GM18519 (cell line): ENCODE data around the gene SOCS7.
"Not testable (repeated sequence)": the region's sequence is repeated elsewhere in the genome, so short reads cannot be mapped to it uniquely, and the experiment has no call there.

Source experiments
- ATAC-seq: cut with Tn5 transposase; IDR thresholded peaks from one replicate; pipeline ENCODE4 v1.9.1; 2021; ENCODE audit warnings: mild to moderate bottlenecking, moderate library complexity; ENCODE audit not compliant: unreplicated experiment, low FRiP score

SOCS7 gene

DNA sequence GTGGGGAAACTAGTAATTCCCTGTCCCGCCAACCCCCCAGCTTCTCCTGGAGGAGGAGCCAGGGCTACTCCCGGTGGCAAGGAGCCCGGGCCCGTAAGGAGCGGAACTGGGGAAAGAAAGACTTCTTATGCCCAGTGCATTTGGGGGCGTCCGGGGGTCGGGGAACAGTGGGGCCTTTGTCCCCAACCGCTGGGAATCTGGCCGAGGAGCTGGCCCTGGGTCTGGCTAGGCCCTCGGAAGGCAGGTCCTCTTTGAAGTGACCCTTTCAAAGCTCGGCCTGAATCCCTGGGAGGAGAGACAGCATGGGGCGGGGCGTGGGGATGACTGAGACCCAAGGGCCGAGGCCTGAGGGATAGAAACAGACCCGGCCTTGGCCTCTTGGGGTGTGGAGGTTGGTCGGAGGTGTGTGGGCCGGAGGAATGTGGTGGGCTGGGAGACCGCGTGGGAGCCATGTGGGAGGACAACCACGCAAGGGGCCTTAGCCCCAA lies 82.6 kb downstream of the SOCS7 start:
- ATAC-seq: no peak

DNA sequence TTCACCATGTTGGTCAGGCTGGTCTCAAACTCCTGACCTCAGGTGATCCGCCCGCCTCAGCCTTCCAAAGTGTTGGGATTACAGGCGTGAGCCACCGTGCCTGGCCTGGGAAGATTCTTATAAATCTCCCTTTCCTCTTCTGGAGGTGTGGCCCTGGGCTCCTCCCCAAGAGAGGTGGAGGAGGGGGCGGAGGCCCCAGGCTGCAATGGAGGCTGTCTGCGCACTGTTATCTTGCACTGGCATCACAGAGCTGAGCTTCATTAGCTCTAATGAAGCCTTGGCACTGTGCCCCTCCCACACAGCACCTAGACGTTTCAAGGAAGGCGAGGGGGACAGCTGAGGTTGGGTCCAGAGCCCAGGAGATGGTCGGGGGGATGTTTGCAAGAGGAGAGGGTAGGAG lies 84.2 kb downstream of the SOCS7 start:
- ATAC-seq: no peak

DNA sequence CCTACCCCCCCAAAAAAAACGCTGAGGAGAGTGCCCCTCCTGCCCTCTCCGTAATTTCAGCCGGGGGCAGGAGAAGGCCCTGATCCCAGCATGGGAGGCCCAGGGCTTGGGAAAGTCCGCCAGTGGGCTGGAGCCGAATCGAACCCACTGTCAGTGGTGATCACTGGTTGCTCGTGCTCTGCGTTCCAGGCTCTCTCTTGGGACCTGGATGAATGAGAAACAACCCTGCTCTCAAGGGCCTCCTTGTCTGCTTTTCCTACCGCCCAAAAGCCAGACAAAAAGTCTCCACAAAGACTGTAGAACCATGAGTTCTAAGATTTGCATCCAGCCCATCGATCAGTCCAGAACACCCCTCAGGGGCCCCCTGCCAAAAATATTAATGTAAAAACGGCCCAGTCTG lies 84.7 kb downstream of the SOCS7 start:
- ATAC-seq: no peak

DNA sequence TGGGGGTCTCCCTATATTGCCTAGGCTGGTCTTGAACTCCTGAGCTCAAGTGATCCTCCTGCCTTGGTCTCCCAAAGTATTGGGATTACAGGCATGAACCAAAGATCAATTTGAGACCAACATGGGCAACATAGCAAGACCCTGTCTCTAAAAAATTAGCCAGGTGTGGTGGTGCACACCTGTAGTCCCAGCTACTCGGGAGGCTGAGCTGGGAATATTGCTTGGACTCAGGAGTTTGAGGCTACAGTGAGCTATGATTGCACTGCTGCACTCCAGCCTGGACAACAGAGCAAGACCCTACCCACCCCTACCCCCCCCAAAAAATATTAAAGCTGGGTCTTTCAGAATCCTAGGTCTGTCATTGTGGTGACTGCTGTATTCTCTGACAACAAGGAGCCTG lies 85.7 kb downstream of the SOCS7 start:
- not testable (repeated sequence) for ATAC-seq

DNA sequence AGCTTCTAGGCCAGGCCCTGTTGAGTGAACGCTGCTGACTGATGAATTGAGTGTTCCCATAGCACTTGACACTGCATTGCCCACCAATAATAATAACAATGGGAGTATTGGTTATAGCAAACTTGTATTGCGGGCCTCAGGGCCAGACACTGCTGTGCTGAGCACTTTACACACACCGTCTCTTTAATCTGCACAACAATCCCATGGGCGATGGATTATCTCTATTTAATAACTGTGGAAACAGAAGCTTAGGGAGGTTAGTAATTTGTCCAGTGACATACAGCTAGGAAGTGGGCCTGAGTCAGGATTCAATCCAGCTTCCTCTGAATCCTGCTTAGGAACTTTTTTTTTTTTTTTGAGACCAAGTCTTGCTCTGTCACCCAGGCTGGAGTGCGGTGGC lies 87.8 kb downstream of the SOCS7 start:
- ATAC-seq: no peak

DNA sequence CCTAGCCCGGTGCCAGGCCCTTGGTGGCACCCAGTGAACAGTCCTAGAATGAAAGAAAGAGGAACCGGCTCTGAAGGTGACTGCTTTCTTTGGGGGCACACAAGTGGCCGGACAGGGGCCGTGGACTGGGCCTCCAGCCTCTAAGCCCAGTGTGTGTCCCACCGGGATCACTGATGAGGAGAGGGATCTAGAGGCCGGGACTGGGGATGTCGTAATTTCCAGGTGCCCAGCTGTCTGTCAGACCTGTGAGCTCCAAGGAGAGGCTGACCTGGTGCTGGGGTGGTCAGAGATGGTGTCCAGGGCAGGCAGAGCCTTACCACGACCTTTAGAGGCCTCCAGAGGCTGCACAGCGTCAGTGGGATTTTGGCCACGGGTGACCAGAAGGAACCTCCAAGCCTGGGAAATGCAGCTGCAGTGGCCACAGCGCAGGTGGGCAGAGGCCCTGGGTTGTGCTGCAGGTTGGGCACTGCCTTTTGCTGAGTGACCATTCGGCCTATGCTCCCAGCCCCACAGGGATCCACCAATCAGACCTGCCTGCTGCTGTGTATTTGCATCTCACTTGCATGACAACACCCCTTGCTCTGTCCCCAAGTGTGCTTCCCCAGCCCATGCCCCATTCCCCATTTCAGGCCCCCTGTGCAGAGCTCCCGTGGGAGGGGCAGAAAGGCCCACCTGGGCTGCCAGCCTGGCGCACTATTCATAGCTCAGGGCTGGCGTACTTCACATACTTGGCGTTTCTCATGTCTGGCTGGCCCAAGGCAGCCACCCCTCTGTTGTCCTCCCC lies 89.2 kb downstream of the SOCS7 start:
- ATAC-seq: no peak

DNA sequence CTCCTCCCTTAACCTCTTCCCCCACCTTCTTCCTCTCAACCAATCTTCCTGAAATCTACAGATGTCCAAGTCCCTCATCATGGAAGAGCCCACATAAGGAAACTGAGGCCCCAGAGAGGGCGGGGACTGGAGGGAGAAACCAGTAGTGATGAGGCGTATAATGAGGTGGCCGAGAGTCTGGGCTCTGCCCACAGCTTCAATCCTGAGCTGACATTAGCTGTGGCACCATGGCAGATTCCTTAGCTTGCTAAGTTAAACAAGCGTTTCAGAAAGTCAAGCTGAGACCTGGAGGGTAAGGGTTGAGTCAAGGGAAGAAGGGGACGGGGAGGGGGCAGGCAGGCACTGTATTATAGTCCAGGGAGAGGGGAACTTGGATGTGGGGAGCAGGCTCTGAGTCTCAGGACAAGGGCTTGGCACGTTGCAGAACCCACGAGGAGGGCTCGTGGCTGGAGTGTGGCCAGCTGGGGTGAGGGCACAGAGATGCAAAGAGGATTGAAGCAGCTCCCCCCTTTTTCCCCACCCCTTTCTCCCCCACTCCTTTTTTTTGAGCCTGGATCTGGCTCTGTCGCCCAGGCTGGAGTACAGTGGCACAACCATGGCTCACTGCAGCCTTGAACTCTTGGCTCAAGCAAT lies 89.9 kb downstream of the SOCS7 start:
- ATAC-seq: no peak

DNA sequence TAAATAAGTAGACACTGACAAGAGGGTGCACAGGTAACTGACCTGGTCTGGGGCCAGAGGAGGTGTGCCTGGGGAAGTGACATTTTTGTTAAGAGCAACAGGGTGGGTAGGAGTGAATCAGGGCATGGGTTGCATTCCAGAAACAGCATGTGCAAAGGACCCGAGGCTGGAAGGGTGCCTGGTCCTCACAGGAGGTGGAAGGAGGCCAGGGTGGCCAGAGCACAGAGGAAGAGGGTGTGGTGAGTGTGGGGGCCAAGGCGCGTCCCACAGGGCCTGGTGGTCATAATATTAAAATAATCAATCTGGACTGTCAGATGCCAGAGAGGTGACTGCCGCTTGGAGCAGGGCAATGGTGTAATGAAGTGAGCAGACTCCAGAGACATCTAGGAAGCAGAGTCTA lies 90.9 kb downstream of the SOCS7 start:
- ATAC-seq: no peak

DNA sequence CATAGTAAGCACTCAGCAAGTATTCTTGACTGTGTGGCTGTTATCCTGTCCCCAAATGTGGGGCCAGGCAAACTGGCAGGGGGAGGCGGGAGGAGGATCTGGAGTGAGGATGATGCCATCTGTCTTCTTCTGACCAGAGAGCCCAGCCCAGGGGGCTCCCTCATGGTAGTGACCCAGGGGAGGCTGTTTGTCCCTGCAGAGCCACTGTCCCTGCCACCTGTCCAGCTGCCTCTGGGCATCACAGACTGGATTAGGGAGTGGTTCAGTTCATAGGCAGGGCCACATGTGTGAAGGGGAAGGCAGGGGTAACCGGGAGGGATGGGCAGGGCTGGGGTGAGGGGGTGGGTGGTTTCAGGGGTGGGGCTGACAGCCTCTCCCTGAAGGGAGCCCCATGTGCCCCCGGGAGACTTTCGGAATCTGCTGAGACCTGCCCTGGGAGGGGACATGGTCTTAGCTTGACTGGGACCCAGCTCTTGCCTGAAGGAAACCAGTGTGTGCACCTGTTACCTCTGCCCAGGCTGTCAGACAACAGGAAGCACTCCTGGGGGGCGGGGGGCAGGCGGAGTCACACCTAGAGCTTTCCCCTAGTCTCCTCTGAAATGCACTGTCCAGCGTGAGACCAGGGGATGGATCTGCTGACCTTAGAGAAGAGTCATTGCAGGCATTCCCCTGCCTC lies 91.8 kb downstream of the SOCS7 start:
- ATAC-seq: no peak

DNA sequence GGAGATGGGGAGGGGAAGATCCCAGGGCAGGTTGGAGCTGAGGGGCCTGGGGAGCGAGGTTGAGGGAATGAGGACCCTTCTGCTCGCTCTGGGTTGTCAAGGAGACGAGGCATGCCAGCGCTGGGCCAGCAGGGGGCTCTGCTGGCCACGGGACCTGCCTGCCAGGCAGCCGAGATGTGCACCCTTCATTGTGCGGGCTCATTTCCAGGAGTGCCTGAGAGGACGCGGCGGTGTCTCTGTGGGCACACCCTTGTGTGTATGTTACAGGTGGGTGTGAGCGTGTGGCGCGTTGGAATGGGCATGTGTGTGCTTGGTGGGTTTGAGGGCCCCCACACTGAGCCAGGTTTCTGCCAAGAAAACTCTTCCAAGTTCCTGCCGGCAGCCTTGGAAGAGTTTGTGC lies 92.5 kb downstream of the SOCS7 start:
- ATAC-seq: no peak

DNA sequence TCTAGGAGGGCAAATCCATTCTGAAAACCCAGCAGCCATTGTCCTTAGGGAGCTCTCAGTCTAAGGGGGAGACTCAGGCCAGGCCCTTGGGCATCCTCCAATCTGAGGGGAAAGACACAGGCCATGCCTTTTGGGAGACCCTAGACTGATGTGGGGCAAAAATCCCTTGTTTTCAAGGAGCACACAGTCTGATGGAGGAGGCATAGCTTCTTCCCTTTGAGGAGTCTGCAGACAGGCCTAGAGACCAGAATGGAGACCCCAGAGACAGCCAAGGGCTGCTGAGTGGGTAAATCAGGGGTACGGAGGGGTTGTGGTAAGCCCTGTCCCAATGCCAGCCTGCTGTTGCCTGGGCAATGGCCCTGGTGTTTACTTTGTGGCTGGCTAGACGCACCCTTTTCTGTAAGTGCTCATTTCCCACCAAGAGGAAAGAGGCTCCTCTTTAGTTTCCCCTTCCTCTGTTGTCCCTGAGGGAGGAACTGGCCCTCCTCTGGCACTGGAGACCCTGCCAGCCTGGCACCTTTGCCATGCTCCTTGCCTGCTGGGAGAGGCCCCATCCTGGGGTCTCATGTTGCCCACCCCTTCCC lies 96.0 kb downstream of the SOCS7 start:
- no peak for ATAC-seq

DNA sequence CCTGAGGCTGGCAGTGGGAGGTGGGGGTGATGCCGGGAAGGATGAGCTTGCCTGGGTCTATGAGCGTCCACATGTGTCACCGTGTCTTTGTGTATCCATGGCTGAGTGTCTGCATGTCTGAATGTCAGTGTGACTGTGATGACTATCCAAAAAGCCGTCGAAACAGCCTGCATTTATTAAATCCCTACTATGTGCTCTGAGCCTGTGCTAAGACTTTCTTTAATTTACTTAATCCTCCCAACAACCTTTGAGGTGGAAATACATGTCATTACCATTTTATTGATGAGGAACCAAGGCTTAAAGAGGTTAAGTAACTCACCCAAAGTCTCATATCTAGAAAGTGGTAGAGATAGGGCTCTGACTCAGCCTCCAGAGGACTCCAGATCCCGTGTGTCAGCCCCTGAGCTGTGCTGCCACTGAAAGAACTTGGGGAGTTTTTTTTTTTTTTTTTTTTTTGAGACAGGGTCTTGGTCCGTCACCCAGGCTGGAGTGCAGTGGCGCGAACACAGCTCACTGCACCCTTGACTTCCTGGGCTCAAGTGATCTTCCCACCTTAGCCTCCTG lies 96.6 kb downstream of the SOCS7 start:
- ATAC-seq: no peak

DNA sequence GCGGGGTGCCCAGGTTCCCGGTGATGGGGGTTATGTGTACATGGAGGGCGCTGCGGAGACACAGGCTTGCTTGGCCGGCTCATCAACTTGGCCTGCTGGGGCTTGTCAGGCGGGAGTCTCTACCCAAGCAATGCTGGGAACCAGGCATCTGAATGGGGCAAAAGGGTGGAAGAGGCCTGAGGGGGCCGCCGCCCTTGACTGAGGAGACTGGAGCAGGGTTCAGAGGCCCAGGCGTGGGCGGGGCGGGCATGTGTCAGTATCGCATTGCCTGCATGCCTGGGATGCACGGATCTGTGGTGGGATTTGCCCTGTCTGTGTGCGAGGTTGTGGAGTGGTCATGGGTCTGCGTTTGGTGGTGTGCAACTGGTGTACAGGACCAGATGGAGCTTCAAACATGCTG lies 97.7 kb downstream of the SOCS7 start:
- ATAC-seq: no peak

DNA sequence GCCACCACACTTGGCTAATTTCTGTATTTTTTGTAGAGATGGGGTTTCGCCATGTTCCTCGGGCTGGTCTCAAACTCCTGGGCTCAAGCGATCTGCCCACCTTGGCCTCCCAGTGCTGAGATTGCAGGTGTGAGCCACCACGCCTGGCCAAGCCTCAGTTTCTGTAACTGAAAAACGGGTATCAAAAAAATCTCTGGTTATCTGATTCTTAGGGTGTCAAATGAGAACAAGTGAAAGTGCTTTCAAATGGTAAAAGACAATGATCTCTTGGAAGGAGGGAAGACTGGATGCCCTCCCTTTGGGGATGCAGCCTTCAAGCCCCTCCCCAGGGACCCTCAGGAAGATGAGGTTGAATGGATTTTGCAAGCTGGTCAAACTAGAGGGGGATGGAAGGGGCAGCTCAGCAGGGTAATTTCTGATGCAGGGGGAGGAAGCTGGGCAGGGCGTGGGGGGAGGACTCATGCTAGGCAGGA lies 98.9 kb downstream of the SOCS7 start:
- ATAC-seq: no peak

DNA sequence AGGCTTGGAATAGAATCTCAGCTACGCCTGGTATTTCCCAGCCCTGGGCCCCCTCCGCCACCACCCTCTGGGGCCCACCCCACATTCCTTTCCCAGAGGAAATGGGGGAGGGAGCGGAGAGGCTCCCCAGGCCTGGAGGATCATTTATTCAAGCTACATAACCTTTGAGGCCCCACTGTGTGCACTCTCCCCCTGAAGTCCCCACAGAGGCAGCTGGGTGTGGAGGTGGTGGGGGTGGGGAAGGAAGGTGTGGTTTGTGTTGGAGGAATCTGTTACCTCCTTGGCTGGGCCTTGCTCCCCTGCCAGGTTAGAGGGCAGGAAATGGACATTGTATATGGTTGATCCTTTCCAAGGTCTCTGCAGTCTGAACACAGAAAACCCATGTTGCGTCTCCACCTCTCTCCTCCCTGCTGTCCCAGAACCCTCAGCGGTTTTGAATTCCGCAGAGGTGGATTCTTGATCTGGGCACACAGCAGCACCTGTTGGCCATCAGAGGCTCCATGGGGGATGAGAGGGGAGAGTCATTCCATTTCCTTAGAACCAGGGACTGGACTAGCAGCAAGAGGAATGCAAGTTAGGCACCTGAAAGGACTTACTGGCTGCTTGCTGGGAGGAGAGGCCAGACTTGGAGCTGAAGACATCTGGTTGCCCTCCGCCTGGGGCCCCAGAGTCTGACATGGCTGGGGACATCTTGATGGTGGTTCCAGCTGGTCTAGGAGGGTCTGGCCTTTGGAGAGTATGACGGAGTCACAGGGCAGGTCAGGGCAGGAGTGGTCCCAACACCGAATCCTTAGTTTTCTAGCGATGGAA lies 99.6 kb downstream of the SOCS7 start:
- no peak for ATAC-seq

DNA sequence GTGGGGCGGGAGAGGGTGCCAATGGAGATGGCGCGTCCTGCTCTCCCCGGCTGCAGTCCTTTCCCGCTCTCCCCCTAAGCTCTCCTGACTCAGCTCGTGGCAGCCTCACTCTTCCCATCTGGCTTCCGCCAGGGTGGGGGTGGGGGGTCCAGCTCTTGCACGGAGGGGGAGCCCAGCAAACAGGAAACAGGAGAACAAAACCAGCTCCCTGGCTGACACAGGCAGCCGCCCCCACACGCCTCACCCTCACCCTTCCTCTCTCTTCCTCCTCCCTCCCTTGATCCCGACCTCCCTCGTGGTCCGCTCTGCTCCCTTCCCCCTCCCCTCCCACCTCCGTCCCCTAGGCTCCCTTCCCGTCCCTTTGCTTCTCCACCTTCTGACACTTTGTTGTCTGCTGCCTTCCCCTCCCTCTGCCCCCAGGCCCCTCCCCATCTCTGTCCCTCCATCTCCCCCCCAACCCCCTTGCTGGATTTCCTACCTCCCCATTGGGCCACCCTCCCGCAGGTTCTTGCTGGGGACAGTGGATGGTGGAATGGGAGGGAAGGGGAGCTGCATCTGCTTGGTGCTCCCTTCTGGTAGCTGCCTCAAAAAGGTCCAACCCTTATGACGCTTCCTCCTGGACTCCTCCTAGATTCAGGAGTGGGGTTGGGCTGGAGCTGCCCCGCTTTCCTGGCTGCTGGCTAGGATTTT lies 100.3 kb downstream of the SOCS7 start:
- ATAC-seq: no peak

DNA sequence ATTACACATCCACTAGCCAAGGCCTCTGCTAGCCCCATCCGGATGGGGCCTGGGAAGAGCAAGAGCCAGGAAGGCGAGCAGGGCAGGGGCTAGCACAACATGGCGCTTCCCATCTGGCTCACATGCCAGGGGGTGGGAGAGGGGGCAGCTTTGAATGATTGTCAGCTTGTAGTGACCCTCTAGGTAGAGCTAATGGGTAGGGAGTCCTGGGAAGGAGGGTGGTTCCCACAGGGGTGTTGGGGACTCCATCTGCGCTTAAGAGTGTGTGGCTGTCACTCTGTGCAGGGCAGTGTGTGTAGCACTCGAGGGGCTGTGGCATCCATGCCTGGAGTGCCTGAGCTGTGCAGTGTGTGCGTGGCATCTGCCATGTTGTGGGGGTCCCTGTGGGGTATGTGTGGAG lies 101.1 kb downstream of the SOCS7 start:
- ATAC-seq: no peak

DNA sequence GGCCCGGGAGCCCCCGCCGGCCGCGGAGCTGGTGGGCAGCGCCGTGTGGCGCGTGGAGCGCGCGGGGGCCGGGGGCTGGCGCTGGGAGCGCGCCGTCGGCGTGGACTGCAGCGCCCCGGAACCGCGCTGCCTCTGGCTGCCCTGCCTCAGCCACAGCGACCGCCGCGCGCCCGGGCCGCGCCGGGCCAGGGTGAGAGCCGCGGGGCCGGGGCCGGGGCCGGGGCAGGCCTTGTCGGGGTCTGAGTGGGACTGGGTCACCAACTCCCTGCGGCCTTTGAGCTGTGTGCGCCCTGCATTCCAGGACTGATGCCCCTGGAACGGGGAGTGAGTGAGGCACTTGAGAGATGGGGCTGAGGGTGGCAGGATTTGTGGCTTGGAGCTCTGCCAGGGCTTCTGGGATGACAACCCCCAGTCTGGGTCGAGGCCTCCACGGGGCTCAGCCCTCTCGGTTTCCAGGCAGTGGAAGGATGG lies 102.3 kb downstream of the SOCS7 start:
- no peak for ATAC-seq

DNA sequence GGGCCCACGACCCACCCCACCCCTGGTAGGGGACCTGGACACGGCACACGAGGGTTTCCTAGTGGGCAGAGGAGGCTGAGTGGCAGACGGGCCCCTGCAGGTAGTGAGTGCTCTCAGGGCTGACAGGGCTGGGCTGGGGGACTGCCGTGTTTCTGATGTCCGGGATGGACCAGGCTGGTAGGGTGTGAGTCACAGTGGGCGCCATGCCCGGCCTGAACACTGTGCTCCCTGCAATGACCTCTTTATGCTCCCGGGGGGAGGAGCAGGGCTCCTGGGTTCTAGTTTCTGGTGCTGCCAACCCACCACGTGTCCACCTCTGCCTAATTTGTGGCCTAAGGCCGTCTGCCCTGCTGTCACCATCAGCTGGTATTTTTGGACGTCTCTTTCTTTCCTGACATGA lies 102.9 kb downstream of the SOCS7 start:
- ATAC-seq: no peak
